Loucy (cell line): Measurements from ENCODE around the gene KRT80.

Experiments used
- EZH2phosphoT487 ChIP-seq: fragments of 200-600 bp; IDR thresholded peaks from 2 replicates; pipeline ENCODE4 v1.6.1; 2018; ENCODE audit warnings: antibody characterized with exemption, mild to moderate bottlenecking, moderate library complexity, borderline replicate concordance
- TF ChIP-seq, protein P1 (sequence below): fragments of 200-600 bp; sonication (generic); conservative IDR thresholded peaks from 2 replicates; pipeline ENCODE4 v1.5.1; 2014; ENCODE audit warnings: mild to moderate bottlenecking, antibody characterized with exemption, low read length

DNA sequence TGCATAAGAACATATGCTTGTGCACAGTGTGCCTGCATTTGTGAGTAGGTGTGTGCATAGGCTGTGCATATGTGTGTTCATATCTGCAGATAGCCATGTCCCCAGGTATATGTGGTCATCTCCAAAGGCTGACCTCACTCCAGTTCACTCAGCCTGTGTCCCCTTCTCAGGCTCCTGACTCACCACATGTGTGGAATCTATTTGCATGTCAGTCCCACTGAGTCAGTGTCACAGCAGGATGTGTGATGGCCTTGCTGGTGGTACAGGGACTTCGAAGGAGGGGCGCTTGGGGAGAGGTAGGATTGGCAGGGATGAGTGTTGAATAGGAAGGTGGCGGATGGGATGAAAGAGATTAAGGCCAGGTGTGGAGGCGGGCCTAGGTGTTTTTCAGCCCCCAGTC, 35.5 kb downstream of the KRT80 start:
- TF ChIP-seq, protein P1, sequence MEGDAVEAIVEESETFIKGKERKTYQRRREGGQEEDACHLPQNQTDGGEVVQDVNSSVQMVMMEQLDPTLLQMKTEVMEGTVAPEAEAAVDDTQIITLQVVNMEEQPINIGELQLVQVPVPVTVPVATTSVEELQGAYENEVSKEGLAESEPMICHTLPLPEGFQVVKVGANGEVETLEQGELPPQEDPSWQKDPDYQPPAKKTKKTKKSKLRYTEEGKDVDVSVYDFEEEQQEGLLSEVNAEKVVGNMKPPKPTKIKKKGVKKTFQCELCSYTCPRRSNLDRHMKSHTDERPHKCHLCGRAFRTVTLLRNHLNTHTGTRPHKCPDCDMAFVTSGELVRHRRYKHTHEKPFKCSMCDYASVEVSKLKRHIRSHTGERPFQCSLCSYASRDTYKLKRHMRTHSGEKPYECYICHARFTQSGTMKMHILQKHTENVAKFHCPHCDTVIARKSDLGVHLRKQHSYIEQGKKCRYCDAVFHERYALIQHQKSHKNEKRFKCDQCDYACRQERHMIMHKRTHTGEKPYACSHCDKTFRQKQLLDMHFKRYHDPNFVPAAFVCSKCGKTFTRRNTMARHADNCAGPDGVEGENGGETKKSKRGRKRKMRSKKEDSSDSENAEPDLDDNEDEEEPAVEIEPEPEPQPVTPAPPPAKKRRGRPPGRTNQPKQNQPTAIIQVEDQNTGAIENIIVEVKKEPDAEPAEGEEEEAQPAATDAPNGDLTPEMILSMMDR = no peak
- TF ChIP-seq EZH2phosphoT487 = no peak
